Mesendoderm (in vitro differentiated cells): ENCODE results near the gene KCNK6.

Experiments
- DNase-seq: peaks from one replicate; pipeline ENCODE4 v3.0.0; 2013
- H2AK5ac ChIP-seq: 2 replicates; pipeline ENCODE4 v1.6.1; 2013; ENCODE audit warnings: low read length, inconsistent platforms
- H2BK120ac ChIP-seq: 2 replicates; pipeline ENCODE4 v1.6.1; 2013; ENCODE audit warnings: low read depth, mild to moderate bottlenecking, low read length, moderate library complexity, mixed read lengths
- H2BK15ac ChIP-seq: replicated peaks from 2 replicates; pipeline ENCODE4 v1.6.1; 2013; ENCODE audit warnings: low read depth, mild to moderate bottlenecking, moderate library complexity
- H2BK5ac ChIP-seq: 2 replicates; pipeline ENCODE4 v1.6.1; 2013; ENCODE audit warnings: low read length, inconsistent platforms
- H3K18ac ChIP-seq: 2 replicates; pipeline ENCODE4 v1.6.1; 2013; ENCODE audit warnings: mild to moderate bottlenecking, low read length, mixed read lengths
- H3K23ac ChIP-seq: one replicate; pipeline ENCODE4 v1.6.1; 2013; ENCODE audit warnings: low read length
- H3K27ac ChIP-seq: 2 replicates; pipeline ENCODE4 v1.5.1; 2013; ENCODE audit warnings: low read depth, mild to moderate bottlenecking, inconsistent platforms, low read length, moderate library complexity
- H3K27me3 ChIP-seq: 2 replicates; pipeline ENCODE4 v1.6.1; 2013; ENCODE audit warnings: low read length, control low read depth, mild to moderate bottlenecking, inconsistent platforms; ENCODE audit not compliant: insufficient read depth, poor library complexity
- H3K36me3 ChIP-seq: 2 replicates; pipeline ENCODE4 v1.6.1; 2013; ENCODE audit warnings: low read length, inconsistent platforms; ENCODE audit not compliant: control insufficient read depth, insufficient read depth
- H3K4ac ChIP-seq: one replicate; pipeline ENCODE4 v1.6.1; 2013; ENCODE audit warnings: low read depth, mild to moderate bottlenecking, low read length, moderate library complexity
- H3K4me1 ChIP-seq: 2 replicates; pipeline ENCODE4 v1.6.1; 2013; ENCODE audit warnings: low read depth, low read length, inconsistent platforms; ENCODE audit not compliant: control insufficient read depth
- H3K4me2 ChIP-seq: 2 replicates; pipeline ENCODE4 v1.6.1; 2013; ENCODE audit warnings: low read length
- H3K4me3 ChIP-seq: 2 replicates; pipeline ENCODE4 v1.5.1; 2013; ENCODE audit warnings: mild to moderate bottlenecking, low read length
- H3K56ac ChIP-seq: one replicate; pipeline ENCODE4 v1.6.1; 2013; ENCODE audit warnings: low read length
- H3K79me1 ChIP-seq: 2 replicates; pipeline ENCODE4 v1.6.1; 2013; ENCODE audit warnings: low read length, inconsistent platforms
- H3K79me2 ChIP-seq: 2 replicates; pipeline ENCODE4 v1.6.1; 2013; ENCODE audit warnings: mild to moderate bottlenecking, low read length; ENCODE audit not compliant: control insufficient read depth, insufficient read depth
- H3K9ac ChIP-seq: 2 replicates; pipeline ENCODE4 v1.6.1; 2013; ENCODE audit warnings: low read length, inconsistent platforms
- H4K5ac ChIP-seq: one replicate; pipeline ENCODE4 v1.6.1; 2013; ENCODE audit warnings: low read length
- H4K8ac ChIP-seq: one replicate; pipeline ENCODE4 v1.6.1; 2013; ENCODE audit warnings: low read depth, mild to moderate bottlenecking, control low read depth, low read length, moderate library complexity
- WGBS: extraction: QIAGEN DNeasy Blood & Tissue Kit; methylation state at CpG from one replicate; pipeline ENCODE4 v1.1.7; 2013; ENCODE audit warnings: low lambda C conversion rate, missing lambda C conversion rate; ENCODE audit not compliant: insufficient coverage; ENCODE audit errors: extremely low coverage; 5-methylcytosine and 5-hydroxymethylcytosine counted together

Gene KCNK6

DNA sequence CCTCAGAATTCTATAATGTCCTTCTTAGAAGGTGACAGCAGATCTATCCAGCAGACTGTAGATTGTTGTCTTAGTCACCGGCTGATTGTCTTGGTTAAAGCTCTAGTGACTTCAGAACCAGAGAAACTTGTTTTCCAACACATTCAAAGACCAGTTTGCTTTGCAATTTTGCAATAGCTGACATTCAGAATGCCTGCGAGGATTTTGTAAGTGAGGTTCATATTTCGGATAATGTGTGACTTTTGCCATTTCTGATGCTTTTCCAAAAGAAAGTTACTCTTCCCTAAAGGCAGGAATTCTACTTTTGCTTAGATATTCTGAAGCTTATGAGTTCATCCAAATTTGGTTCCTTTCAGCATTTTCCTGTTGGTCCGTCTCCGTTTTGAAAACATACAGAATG, 42.1 kb upstream of the KCNK6 start:
- Histone ChIP-seq H3K18ac (no peak overlapping the region), H2BK120ac (no peak overlapping the region), H2BK5ac (no peak overlapping the region), H3K27ac (no peak overlapping the region), H4K5ac (no peak overlapping the region), H3K23ac (no peak overlapping the region), H3K36me3 (peaks cover 2% of the 10 kb centered on the region), H3K4me2 (no peak overlapping the region), H3K4me1 (no peaks in the 10 kb centered on the region), H2AK5ac (no peak overlapping the region), H3K4me3 (no peak overlapping the region), H3K27me3 (no peaks in the 10 kb centered on the region), H2BK15ac (no peak overlapping the region), H4K8ac (no peak overlapping the region), H3K9ac (no peak overlapping the region), H3K56ac (no peak overlapping the region), H3K79me2 (peaks cover 51% of the 10 kb centered on the region), H3K4ac (no peak overlapping the region), H3K79me1 (peaks cover 17% of the 10 kb centered on the region)
- peak; percentile 37 for DNase-seq
- WGBS = no CpG with 5 or more reads among the region's 5 CpGs

DNA sequence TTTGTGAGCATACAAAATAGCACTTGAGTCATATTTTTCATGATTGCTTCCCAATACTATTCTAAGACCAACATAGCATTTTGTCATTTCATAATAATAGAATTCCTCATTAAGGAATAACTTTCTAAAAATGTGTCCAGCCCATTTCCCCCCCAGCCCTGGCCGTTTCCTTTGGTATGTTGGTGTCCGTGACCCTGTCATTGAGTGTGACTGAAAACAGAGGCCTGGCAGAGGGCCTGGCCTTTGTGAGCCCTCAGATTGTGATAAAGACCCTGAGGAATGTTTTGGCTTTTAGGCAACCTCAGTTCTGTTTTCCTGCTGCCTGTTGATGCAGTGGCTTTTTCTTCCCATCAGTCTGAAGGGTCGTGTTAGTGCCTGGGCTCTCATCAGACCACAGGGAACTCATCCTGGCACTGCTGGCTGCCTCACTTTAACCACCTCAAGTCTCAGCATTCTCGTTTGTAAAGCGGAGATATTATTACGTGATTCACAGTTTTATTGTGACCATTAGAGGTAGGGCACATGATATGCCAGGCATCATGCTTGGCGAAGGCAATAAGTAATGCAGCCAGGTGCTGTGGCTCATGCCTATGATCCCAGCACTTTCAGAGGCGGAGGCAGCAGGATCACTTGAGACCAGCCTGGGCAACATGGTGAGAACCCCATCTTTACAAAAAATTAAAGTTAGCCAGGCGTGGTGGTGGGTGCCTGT, 41.5 kb upstream of the KCNK6 start:
- Histone ChIP-seq H3K56ac (no peak overlapping the region), H3K27me3 (no peaks in the 10 kb centered on the region), H3K23ac (no peak overlapping the region), H2BK120ac (no peak overlapping the region), H3K4ac (no peak overlapping the region), H2BK15ac (no peak overlapping the region), H4K8ac (no peak overlapping the region), H2AK5ac (no peak overlapping the region), H3K4me3 (no peak overlapping the region), H4K5ac (no peak overlapping the region), H2BK5ac (no peak overlapping the region), H3K79me2 (peaks cover 52% of the 10 kb centered on the region), H3K4me1 (no peaks in the 10 kb centered on the region), H3K27ac (no peak overlapping the region), H3K9ac (no peak overlapping the region), H3K79me1 (peaks cover 19% of the 10 kb centered on the region), H3K4me2 (no peak overlapping the region), H3K36me3 (peaks cover 2% of the 10 kb centered on the region), H3K18ac (no peak overlapping the region)
- no CpG with 5 or more reads among the region's 9 CpGs for WGBS
- peak; percentile 63 for DNase-seq

- DNase-seq = no peak
- no peak overlapping the region for H4K8ac ChIP-seq
- no peak overlapping the region for H3K4me3 ChIP-seq
- no peak overlapping the region for H3K9ac ChIP-seq
- H2BK15ac ChIP-seq = no peak overlapping the region
- H3K4me1 ChIP-seq = no peaks in the 10 kb centered on the region
- H3K27ac ChIP-seq = no peak overlapping the region
- H2BK5ac ChIP-seq = no peak overlapping the region
- no peak overlapping the region for H3K23ac ChIP-seq
- no peak overlapping the region for H3K4ac ChIP-seq
- no peak overlapping the region for H4K5ac ChIP-seq
- H3K18ac ChIP-seq = no peak overlapping the region
- peaks cover 21% of the 10 kb centered on the region for H3K79me1 ChIP-seq
- H3K27me3 ChIP-seq = no peaks in the 10 kb centered on the region
- H2BK120ac ChIP-seq = no peak overlapping the region
- peaks cover 2% of the 10 kb centered on the region for H3K36me3 ChIP-seq
- H3K56ac ChIP-seq = no peak overlapping the region
- no peak overlapping the region for H2AK5ac ChIP-seq
- no peak overlapping the region for H3K4me2 ChIP-seq
- H3K79me2 ChIP-seq = peaks cover 47% of the 10 kb centered on the region
- WGBS = no CpG with 5 or more reads among the region's 2 CpGs
Measured at GRCh38 chr19:38278751-38279150, 40.9 kb upstream of the KCNK6 start.

DNA sequence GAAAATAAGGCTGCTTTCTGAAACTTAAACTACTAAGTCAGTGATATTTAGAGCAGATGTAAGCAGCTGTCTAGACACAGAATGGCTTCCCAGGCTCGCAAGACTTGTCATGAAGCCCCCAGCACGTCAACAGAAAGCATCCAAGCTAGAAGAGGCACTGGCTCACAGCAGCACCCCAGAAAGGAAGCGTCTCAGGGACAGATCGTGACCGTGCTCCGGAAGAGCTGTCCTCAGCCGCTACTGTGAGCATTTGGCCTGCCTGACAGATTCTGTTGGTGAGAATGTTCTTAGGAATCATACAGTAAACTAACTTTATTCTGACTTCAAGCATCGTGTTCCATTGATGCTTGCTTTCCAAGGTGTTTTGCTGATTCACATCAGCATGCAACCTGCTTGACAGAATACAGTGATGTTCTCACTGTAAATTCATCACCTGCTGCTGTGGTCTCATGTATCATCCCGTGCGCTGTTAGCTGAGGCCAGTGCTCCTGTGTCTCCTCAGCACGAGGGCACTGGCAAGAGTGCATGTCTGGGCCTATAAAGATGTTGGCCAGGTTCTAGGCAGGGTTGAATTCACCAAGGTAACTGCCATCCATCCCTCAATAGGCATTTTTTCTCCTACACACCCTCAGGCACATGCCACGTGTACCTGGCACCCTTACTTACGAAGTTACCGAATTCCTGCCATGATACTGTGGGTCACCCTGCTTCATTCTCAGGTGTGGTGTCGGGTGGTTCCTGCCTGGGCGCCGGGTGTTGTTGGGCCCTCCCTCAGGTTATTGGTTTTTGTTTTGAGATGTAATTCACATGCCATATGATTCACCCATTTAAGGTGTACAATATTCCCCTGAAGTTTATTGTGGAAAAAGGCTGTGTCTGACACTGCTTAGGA, 39.4 kb upstream of the KCNK6 start:
- H3K79me2 ChIP-seq = peaks cover 37% of the 10 kb centered on the region
- no peak overlapping the region for H3K4ac ChIP-seq
- H2AK5ac ChIP-seq = no peak overlapping the region
- H4K8ac ChIP-seq = no peak overlapping the region
- H3K9ac ChIP-seq = no peak overlapping the region
- H2BK15ac ChIP-seq = no peak overlapping the region
- no peak overlapping the region for H4K5ac ChIP-seq
- H3K4me2 ChIP-seq = no peak overlapping the region
- H3K36me3 ChIP-seq = peaks cover 5% of the 10 kb centered on the region
- DNase-seq = no peak
- peaks cover 23% of the 10 kb centered on the region for H3K79me1 ChIP-seq
- no peak overlapping the region for H2BK5ac ChIP-seq
- H2BK120ac ChIP-seq = no peak overlapping the region
- no CpG with 5 or more reads among the region's 17 CpGs for WGBS
- no peak overlapping the region for H3K4me3 ChIP-seq
- no peak overlapping the region for H3K27ac ChIP-seq
- H3K18ac ChIP-seq = no peak overlapping the region
- H3K27me3 ChIP-seq = no peaks in the 10 kb centered on the region
- no peak overlapping the region for H3K23ac ChIP-seq
- H3K56ac ChIP-seq = no peak overlapping the region
- no peaks in the 10 kb centered on the region for H3K4me1 ChIP-seq

DNA sequence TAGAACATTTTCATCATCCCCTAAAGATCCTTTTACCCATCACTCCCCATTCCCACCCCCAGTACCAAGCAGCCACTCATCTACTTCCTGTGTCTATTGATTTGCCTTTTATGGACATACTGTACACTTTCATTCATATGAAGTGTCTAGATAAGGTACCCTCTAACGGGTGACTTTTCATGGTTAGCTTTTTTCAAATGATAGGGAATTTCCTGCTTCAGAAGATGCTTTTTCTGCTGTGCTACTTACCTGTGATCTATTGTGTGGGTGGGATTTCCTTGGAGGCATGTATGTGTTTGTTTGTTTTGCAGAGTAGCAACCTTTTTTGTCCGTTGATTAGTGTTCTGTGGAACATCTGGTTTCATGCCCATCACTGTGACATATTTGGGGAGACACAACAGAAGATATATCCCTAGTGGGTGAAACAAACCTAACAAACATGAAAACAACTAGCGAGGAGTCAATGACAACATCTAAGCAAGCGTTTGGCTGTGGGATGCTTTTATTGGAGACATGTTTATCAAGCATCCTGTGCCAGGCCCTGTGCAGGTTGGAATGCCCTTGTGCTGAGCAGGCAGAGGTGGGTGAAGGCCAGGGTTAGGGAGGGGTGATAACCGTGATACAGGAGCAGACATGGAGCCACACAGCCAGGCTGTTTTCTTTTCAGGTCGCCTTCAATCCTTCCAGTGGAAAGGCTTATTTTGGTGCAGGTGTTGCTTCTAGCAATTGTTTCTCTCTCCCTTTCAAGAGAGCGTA, 37.7 kb upstream of the KCNK6 start:
- no peak overlapping the region for H3K23ac ChIP-seq
- no peak overlapping the region for H3K4me3 ChIP-seq
- H3K36me3 ChIP-seq = peaks cover 8% of the 10 kb centered on the region
- H2BK15ac ChIP-seq = no peak overlapping the region
- H3K79me1 ChIP-seq = peaks cover 25% of the 10 kb centered on the region
- no peak overlapping the region for H4K5ac ChIP-seq
- no CpG with 5 or more reads among the region's 7 CpGs for WGBS
- no peak for DNase-seq
- H2BK5ac ChIP-seq = no peak overlapping the region
- H3K4me1 ChIP-seq = no peaks in the 10 kb centered on the region
- H3K9ac ChIP-seq = no peak overlapping the region
- H3K27ac ChIP-seq = no peak overlapping the region
- no peak overlapping the region for H3K4me2 ChIP-seq
- H4K8ac ChIP-seq = no peak overlapping the region
- H3K4ac ChIP-seq = no peak overlapping the region
- no peak overlapping the region for H2BK120ac ChIP-seq
- peaks cover 34% of the 10 kb centered on the region for H3K79me2 ChIP-seq
- no peak overlapping the region for H3K56ac ChIP-seq
- no peaks in the 10 kb centered on the region for H3K27me3 ChIP-seq
- no peak overlapping the region for H2AK5ac ChIP-seq
- no peak overlapping the region for H3K18ac ChIP-seq
